HUDEP-2 (cell line): Measurements from ENCODE around the gene RMDN2.
"Not testable (repeated sequence)": the region's sequence is repeated elsewhere in the genome, so short reads cannot be mapped to it uniquely, and the experiment has no call there.

ENCODE experiments used
- DNase-seq, 76 experiments: peaks; one replicate each; lab custom pipeline; 2025; ENCODE audit not compliant: unreplicated experiment in 76 of 76; lab: John Stamatoyannopoulos, UW

Gene RMDN2

GRCh38 chr2:37984589-37984988 is 59.5 kb downstream of the RMDN2 start:
- DNase-seq: no peak

GRCh38 chr2:37985333-37985732 is 60.2 kb downstream of the RMDN2 start:
- DNase-seq: no peak

- no peak for DNase-seq
Measured at GRCh38 chr2:37987098-37987775, 62.1 kb downstream of the RMDN2 start.

GRCh38 chr2:37992601-37993000 is 67.5 kb downstream of the RMDN2 start:
- no peak for DNase-seq

- DNase-seq: no peak
Measured at GRCh38 chr2:37993143-37993542, 68.1 kb downstream of the RMDN2 start.

GRCh38 chr2:37997629-37998028 is 72.5 kb downstream of the RMDN2 start:
- DNase-seq: no peak

- no peak for DNase-seq
Measured at GRCh38 chr2:38000485-38001222, 75.6 kb downstream of the RMDN2 start.

GRCh38 chr2:38010187-38010586 is 85.1 kb downstream of the RMDN2 start:
- DNase-seq: not testable (repeated sequence)

- no peak for DNase-seq
Measured at GRCh38 chr2:38010995-38011394, 85.9 kb downstream of the RMDN2 start.

GRCh38 chr2:38013158-38013752 is 88.2 kb downstream of the RMDN2 start:
- DNase-seq: no peak

GRCh38 chr2:38016219-38016618 is 91.1 kb downstream of the RMDN2 start:
- no peak for DNase-seq

GRCh38 chr2:38017836-38018235 is 92.7 kb downstream of the RMDN2 start:
- DNase-seq: no peak

- not testable (repeated sequence) for DNase-seq
Measured at GRCh38 chr2:38020359-38021069, 95.4 kb downstream of the RMDN2 start.

- no peak for DNase-seq
Measured at GRCh38 chr2:38021589-38021988, 96.5 kb downstream of the RMDN2 start.

GRCh38 chr2:38026846-38027245 is 101.8 kb downstream of the RMDN2 start:
- DNase-seq: no peak

GRCh38 chr2:38028829-38029228 is 103.7 kb downstream of the RMDN2 start:
- no peak for DNase-seq

GRCh38 chr2:38029512-38029911 is 104.4 kb downstream of the RMDN2 start:
- peak in 1 of 76 experiments; percentile 5 for DNase-seq

GRCh38 chr2:38030635-38031355 is 105.7 kb downstream of the RMDN2 start:
- no peak for DNase-seq

- DNase-seq: no peak
Measured at GRCh38 chr2:38032946-38033345, 107.9 kb downstream of the RMDN2 start.

- no peak for DNase-seq
Measured at GRCh38 chr2:38033646-38034045, 108.6 kb downstream of the RMDN2 start.

GRCh38 chr2:38035968-38036367 is 110.9 kb downstream of the RMDN2 start:
- DNase-seq: no peak
